ENCODE measurements around the gene DUS1L. TPM values are rescaled to one million over a fixed set of nuclear protein-coding genes. Genes with fewer than 3 reads are reported as not detected.

The DUS1L gene
- polyA plus RNA-seq, 1 donor (not counting 4 experiments of a cell fraction or from before 2014, with no cell fraction given): 49.1 TPM

DNA sequence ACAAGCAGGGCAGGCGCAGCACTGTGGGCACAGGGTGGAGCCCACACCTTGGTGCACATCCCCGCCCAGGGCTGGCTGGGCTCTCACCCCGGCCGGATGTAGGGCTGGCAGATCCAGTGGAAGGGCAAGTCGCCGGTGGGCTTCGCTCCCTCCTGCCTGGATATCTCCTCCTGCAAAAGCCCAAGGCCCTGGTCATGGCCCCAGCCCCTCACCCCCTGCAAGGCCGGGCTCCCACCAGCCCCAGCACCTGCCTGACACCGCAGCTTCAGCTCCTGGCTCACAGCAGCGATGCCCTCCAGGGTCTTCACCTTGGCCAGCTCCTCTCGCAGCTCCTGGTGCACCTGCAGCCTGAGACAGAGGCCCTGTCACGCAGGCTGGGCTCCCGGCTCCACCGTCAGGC lies 5.0 kb downstream of the DUS1L start:
- Histone ChIP-seq H3K9me3 (ENCODE audit: control insufficient read depth, low read depth, low read length) (no peaks in the 10 kb centered on the region), H3K36me3 (ENCODE audit: control insufficient read depth in 2 of 2, extremely low read depth in 1 of 2, insufficient read depth in 2 of 2, low read length in 2 of 2) (peaks cover 35 to 36% of the 10 kb centered on the region in 2 experiments), H4K20me1 (ENCODE audit: control insufficient read depth, extremely low read depth, insufficient read depth, low read length) (peaks cover 9% of the 10 kb centered on the region), H3K4me3 (ENCODE audit: control insufficient read depth in 2 of 3, extremely low read depth in 1 of 3, insufficient read depth in 2 of 3, low read depth in 1 of 3, low read length in 3 of 3) (no peak overlapping the region), H3K27ac (ENCODE audit: control insufficient read depth, insufficient read depth, low read length) (no peak overlapping the region), H3K9ac (ENCODE audit: control insufficient read depth, extremely low read depth, insufficient read depth, low read length) (no peak overlapping the region), H3K4me1 (ENCODE audit: control insufficient read depth, extremely low read depth, insufficient read depth, low read length) (peaks cover 7% of the 10 kb centered on the region), H3K79me2 (ENCODE audit: control insufficient read depth, insufficient read depth, low read length) (peaks cover 20% of the 10 kb centered on the region), H3K27me3 (ENCODE audit: control insufficient read depth, extremely low read depth, insufficient read depth, low read length) (no peaks in the 10 kb centered on the region), H2AFZ (ENCODE audit: control insufficient read depth, low read length) (no peak overlapping the region), H3K4me2 (ENCODE audit: control insufficient read depth, extremely low read depth, insufficient read depth, low read depth, low read length) (no peak overlapping the region), H3K9me1 (ENCODE audit: control insufficient read depth, extremely low read depth, insufficient read depth, low read length) (no peaks in the 10 kb centered on the region)
- dilution Hi-C loops (cut with MboI; ENCODE audit: extremely low pct_ligation_motif_present, low sequenced_read_pairs): no loop called here
- TF ChIP-seq, protein P1, sequence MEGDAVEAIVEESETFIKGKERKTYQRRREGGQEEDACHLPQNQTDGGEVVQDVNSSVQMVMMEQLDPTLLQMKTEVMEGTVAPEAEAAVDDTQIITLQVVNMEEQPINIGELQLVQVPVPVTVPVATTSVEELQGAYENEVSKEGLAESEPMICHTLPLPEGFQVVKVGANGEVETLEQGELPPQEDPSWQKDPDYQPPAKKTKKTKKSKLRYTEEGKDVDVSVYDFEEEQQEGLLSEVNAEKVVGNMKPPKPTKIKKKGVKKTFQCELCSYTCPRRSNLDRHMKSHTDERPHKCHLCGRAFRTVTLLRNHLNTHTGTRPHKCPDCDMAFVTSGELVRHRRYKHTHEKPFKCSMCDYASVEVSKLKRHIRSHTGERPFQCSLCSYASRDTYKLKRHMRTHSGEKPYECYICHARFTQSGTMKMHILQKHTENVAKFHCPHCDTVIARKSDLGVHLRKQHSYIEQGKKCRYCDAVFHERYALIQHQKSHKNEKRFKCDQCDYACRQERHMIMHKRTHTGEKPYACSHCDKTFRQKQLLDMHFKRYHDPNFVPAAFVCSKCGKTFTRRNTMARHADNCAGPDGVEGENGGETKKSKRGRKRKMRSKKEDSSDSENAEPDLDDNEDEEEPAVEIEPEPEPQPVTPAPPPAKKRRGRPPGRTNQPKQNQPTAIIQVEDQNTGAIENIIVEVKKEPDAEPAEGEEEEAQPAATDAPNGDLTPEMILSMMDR (optimal IDR thresholded peaks at IDR 0.05 in 1 of 3, IDR thresholded peaks at IDR 0.05 in 1 of 3, conservative IDR thresholded peaks at IDR 0.05 in 1 of 3; ENCODE audit: extremely low read depth in 1 of 3, insufficient read depth in 2 of 3, low read length in 3 of 3): no peak
- TF ChIP-seq EZH2 (IDR thresholded peaks at IDR 0.05; ENCODE audit: low read length): no peak
- no peak for FAIRE-seq
- DNase-seq (ENCODE audit: low read depth, low spot score): no peak

GRCh38 chr17:82060001-82060380 lies 5.6 kb downstream of the DUS1L start:
- no peak for FAIRE-seq

More at GRCh38 chr17:82060001-82060380, 5.6 kb downstream of the DUS1L start:
- Histone ChIP-seq H3K27me3 (ENCODE audit: control insufficient read depth, extremely low read depth, insufficient read depth, low read length) (no peaks in the 10 kb centered on the region), H3K36me3 (ENCODE audit: control insufficient read depth in 2 of 2, extremely low read depth in 1 of 2, insufficient read depth in 2 of 2, low read length in 2 of 2) (peaks cover 39 to 40% of the 10 kb centered on the region in 2 experiments), H4K20me1 (ENCODE audit: control insufficient read depth, extremely low read depth, insufficient read depth, low read length) (peaks cover 9% of the 10 kb centered on the region), H3K9me1 (ENCODE audit: control insufficient read depth, extremely low read depth, insufficient read depth, low read length) (no peaks in the 10 kb centered on the region), H3K27ac (ENCODE audit: control insufficient read depth, insufficient read depth, low read length) (no peak overlapping the region), H3K4me3 (ENCODE audit: control insufficient read depth in 2 of 3, extremely low read depth in 1 of 3, insufficient read depth in 2 of 3, low read depth in 1 of 3, low read length in 3 of 3) (no peak overlapping the region), H3K9ac (ENCODE audit: control insufficient read depth, extremely low read depth, insufficient read depth, low read length) (no peak overlapping the region), H3K4me1 (ENCODE audit: control insufficient read depth, extremely low read depth, insufficient read depth, low read length) (peaks cover 7% of the 10 kb centered on the region), H3K79me2 (ENCODE audit: control insufficient read depth, insufficient read depth, low read length) (peaks cover 17% of the 10 kb centered on the region), H2AFZ (ENCODE audit: control insufficient read depth, low read length) (no peak overlapping the region), H3K9me3 (ENCODE audit: control insufficient read depth, low read depth, low read length) (no peaks in the 10 kb centered on the region), H3K4me2 (ENCODE audit: control insufficient read depth, extremely low read depth, insufficient read depth, low read depth, low read length) (no peak overlapping the region)
- no peak for DNase-seq (ENCODE audit: low read depth, low spot score)
- TF ChIP-seq, protein P1 (optimal IDR thresholded peaks at IDR 0.05 in 1 of 3, IDR thresholded peaks at IDR 0.05 in 1 of 3, conservative IDR thresholded peaks at IDR 0.05 in 1 of 3; ENCODE audit: extremely low read depth in 1 of 3, insufficient read depth in 2 of 3, low read length in 3 of 3): no peak
- TF ChIP-seq EZH2 (IDR thresholded peaks at IDR 0.05; ENCODE audit: low read length): no peak
- dilution Hi-C loops (cut with MboI; ENCODE audit: extremely low pct_ligation_motif_present, low sequenced_read_pairs): no loop called here

All from keratinocyte (primary cell).